Activated gamma-delta T cell (primary cell): ENCODE data around the gene KRTAP12-2.

Experiments used
- DNase-seq: peaks from one replicate; lab custom pipeline; 2025; lab: John Stamatoyannopoulos, UW

KRTAP12-2 gene

DNA sequence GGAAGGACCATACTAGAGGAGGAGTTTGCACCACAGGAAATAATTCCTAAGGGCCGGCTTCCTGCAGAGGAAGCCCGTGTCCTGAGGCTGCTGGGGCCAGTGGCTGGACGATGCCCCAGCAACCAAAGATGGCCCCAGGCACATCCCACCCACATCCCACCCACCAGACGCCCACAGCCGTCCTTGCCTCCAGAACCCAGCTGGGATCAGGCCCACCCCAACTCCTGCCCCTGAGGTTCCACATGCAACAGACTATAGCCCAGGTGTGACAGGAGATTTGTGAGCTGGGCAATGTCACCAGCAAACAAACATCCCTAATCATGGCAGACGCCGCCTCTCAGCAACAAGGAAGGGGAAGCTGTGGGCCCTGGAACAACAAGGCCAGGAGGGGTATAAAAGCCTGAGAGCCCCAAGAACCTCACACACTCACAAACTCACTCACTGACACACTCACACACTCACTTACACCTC, 40.0 kb downstream of the KRTAP12-2 start, which contains the start of gene KRTAP10-9:
Gene KRTAP10-9, plus strand, starts transcription at position 421 of the 471 bp plus-strand sequence. CDS start 79 bp downstream, outside the sequence.
- no peak for DNase-seq

DNA sequence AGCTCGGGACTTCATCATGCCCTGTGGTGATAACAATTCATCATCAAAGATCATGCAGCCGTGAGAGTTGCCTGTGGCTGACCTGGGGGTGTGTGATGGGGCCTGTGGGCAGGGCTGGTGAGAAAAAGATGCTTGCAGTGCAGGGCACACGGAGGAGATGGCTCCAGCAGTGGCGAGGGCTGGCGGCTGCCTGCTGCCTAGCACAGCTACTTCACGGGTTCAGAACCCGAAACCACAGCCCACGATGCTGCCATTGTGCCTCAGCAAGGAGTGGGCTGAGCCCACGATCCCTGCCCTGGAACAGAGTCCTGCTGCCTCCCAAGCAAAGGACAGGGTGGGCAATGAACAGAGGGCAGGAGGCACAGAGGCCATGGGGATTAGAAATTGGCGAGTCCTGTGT, 40.5 kb downstream of the KRTAP12-2 start:
- DNase-seq, result no peak

DNA sequence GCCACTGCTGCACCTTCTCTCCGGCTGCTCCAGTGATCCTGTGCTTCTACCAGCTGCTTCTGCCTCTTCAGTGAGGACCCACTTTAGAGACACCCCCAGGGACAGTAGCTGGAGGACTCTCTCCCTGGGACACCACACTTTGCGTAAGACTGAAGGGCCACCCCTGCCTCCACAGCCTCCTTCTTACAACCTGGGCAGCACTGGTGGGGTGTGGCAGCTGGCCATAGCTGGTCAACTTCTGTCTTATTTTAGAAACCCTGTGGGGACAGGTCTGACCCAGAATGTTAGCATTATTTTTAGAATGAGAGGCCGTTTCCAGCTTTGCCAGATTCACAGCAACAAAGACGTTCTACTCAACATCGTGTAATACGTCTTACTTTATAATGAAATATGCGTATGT, 41.0 kb downstream of the KRTAP12-2 start:
- DNase-seq, result no peak

DNA sequence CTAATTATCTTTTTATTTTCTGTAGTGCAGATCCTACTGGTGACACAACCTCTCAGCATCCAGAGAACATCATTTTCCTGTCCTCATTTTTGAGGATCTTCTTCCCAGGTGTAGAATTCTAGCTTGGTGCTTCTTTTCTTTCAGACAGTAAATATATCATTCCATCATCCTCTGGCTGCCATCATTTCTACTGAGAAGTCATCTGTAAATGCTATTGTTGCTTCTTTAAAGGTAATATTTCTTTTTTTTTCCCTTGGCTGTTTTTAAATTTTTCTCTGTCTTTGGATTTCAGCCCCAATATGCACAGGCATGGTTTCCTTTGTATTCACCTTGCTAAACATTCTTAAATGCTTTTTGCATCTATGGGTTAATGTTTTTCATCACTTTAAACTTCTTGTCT, 43.2 kb downstream of the KRTAP12-2 start:
- DNase-seq, result no peak

DNA sequence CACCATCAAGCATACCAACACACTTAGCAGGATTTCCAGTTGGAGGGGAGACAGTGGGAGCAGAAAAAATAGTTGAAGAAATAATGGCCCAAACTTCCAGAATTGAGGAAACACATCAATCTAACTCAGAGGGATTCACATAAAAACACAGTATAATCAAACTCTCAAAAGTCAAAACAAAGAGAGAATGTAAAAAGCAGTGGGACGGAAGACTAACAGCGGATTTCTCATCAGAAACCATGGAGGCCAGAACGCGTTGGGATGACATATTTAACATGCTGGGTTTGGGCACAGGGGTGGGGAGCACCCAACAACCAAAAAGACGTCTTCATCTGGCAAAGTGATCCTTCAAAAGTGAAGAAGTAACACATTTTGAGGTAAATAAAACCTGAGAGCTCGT, 46.8 kb downstream of the KRTAP12-2 start:
- no peak for DNase-seq

DNA sequence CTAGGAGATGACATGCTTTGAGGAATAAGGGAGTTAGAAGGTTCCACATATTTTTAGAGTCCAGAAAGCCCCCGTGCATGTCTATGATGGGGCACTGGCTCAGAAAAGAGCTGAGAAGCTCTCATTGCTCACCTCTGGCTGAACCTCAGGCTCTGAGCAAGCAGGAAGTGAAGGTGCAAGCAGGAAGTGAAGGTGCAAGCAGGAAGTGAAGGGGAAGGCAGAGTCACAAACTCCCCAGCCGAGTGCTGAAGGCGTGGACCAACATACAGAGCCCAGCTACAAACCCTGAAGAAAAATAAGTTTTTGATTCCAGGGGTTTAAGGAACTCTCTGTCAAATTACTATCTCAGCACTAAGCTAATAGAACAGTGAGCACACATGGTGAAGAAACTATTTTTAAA, 47.8 kb downstream of the KRTAP12-2 start:
- DNase-seq, result no peak

DNA sequence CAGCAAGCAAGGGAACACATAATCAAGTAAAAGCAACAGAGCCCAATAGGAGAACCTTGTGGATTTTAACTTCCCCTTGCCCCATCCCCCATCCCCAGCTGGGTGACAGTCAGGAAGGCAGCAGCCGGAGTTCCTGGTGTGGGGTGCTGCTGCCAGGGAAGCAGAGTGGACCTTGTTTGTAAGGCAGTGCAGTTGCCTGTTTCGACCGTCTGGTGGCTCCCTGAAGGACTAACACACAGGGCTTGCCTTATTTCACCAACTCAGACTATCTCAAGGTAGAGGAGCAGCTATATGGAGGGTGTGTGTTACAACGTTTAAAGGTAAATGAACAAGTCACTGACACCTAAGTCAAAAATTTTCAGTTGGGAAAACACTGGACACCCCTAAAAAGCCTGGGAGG, 48.2 kb downstream of the KRTAP12-2 start:
- no peak for DNase-seq

DNA sequence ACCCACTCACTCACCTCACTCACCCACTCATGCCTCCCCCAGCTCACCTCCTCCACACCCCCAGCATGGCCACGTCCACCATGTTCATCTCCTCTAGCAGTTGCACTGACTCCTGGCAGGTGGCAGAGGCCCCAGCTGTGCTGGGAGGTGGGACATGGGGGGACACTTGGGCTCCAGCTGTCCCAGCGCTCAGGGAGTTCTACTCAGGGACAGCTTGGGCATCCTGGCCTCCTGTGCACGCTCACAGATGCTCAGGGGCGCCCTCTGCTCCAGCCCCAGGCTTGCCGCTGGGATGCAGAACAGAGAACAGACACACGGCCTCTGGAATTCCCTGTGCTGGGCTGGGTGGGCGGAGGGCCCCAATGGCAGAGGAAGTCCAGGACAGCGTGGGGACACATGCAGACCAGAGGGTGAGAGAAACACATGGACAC, 49.6 kb downstream of the KRTAP12-2 start:
- DNase-seq, result no peak

DNA sequence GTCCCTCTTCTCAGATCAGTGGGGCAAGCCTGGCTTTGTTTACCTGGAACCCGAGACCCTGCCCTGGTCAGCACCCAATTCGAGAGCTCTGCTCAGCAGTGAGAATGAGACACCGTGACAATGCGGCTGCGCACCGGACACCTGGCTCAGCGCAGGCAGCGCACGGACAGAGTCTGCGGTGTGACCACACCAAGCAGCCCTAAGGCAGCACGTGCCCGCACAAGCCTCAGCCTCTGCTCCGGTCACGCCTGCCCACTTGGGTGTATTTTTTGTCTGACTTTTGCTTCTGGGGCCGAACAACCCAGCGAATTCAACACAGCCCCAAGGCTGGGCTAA, 50.2 kb downstream of the KRTAP12-2 start:
- DNase-seq, result no peak
